Dermis microvascular lymphatic vessel endothelial cell (primary cell): ENCODE measurements around the gene SPATA6. TPM values are rescaled to one million over a fixed set of nuclear protein-coding genes. Genes with fewer than 3 reads are reported as not detected.
"Not testable (repeated sequence)": the region's sequence is repeated elsewhere in the genome, so short reads cannot be mapped to it uniquely, and the experiment has no call there.

Source experiments
- DNase-seq, 2 donors: peaks; one replicate each; pipeline versions ENCODE4 v3.0.0 to v3.0.0-alpha.2; 2010; ENCODE audit warnings: low read depth in 2 of 2
- total RNA-seq: library from RNA; depleted of rRNA; stranded (reverse); fragments of >200 nt; gene quantifications from 2 replicates; pipeline ENCODE4 v1.2.1, GENCODE V29; 2014

Gene SPATA6
- total RNA-seq, 1 donor from 2014 or later = 0.90 TPM

DNA sequence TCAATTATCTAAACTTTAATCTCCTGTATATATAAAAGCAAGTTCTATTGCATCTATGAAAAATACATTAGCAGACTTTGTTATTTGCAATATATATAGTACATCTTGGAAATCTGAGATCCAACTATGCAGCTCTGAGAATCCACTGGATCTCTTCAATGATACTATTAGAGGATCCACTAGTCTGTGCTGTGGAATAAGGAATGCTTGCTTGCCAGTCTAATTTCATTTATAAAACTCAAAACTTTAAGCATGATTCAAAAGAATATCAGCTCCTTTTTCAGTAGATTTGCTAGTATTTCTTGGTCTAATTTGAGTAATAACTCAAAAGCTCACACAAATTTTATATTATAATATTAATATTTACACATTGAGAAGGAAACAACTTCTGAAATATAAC is 115.1 kb downstream of the SPATA6 start:
- DNase-seq = no peak

GRCh38 chr1:48344373-48344772 is 127.6 kb downstream of the SPATA6 start:
- no peak for DNase-seq

GRCh38 chr1:48341221-48341620 is 130.8 kb downstream of the SPATA6 start:
- DNase-seq = no peak

DNA sequence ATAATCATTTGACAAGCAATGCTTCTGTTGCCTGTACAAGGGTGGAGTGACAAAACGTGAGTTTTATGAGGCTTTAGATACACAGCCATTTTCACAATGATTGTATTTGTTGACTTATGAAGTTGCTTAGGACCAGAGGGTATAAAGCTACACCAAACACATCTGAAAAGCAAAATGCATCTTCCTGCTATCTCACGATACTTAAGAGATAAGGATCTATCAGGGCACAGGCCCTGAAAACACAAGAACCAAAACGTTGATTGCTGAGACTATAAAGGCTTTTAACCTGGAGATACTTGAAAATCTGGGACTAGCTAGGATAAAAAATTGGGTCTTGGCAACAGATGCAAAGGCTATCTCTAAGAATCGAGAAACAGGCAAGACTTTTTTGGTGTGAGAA is 133.7 kb downstream of the SPATA6 start:
- DNase-seq = no peak

GRCh38 chr1:48333316-48333715 is 138.7 kb downstream of the SPATA6 start:
- no peak for DNase-seq

- no peak for DNase-seq
Measured at GRCh38 chr1:48332115-48332514, 139.9 kb downstream of the SPATA6 start.

DNA sequence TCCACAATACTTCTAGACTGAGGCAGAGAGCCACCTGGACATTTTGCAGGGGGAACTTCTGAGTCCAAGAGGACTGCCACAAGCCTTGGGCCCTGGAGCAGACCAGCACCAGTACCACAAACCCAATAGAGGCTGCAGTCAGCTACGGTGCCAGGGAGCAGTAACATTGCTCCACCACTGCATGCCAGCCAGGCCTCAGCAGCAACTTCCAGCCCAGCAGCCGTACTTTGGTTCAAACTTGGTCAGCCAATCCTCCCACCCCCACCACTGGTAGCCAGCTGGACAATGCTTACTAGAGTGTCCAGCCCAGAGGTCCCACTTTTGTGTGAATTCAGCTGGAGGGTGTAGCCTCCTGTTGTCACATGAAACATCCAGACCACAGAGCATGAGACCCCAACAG is 142.1 kb downstream of the SPATA6 start:
- no peak for DNase-seq

DNA sequence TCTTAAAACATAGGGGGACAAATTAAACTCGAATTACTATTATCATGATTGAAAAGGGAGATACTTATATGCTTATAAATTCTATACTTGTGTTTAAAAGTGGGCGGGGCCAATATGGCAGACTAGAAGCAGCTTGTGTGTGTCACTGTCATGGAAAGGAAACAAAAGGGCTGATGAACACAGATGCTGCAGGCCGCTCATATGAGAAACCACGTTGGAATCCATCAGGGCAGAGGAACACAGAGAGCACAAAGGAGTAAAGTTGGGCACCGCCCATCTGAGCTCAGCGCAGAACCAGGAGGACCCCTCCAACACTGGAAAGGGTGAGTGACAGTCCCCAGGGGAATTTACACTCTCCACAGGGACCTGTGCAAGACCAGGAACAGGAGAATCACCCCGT is 142.5 kb downstream of the SPATA6 start:
- DNase-seq = no peak

GRCh38 chr1:48311829-48312228 is 160.2 kb downstream of the SPATA6 start:
- DNase-seq = not testable (repeated sequence)

GRCh38 chr1:48309564-48310082 is 162.4 kb downstream of the SPATA6 start:
- no peak for DNase-seq

GRCh38 chr1:48302652-48303051 is 169.4 kb downstream of the SPATA6 start:
- no peak for DNase-seq

- no peak for DNase-seq
Measured at GRCh38 chr1:48294656-48295055, 177.3 kb downstream of the SPATA6 start.

- DNase-seq = not testable (repeated sequence)
Measured at GRCh38 chr1:48294094-48294493, 177.9 kb downstream of the SPATA6 start.

DNA sequence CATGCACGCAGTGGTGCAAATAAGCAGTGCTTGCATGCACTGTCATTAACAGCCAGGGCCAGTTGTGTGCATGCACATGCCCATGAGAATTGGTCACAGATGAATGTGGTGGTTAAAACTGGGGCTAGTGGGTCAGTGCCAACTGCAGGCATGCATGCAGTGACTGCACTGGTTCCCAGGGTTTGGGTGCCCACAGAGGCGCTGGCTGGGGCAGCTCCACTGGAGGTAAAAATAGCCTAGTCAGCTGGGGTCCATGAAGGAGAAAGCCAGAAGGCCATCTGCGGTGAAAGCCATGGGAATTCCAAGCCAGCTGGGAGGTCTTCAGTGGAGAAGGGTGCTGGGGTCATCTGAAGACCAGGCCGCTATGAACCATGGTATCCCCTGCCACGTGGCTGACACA is 179.3 kb downstream of the SPATA6 start:
- no peak for DNase-seq

- no peak for DNase-seq
Measured at GRCh38 chr1:48291421-48291820, 180.6 kb downstream of the SPATA6 start.

DNA sequence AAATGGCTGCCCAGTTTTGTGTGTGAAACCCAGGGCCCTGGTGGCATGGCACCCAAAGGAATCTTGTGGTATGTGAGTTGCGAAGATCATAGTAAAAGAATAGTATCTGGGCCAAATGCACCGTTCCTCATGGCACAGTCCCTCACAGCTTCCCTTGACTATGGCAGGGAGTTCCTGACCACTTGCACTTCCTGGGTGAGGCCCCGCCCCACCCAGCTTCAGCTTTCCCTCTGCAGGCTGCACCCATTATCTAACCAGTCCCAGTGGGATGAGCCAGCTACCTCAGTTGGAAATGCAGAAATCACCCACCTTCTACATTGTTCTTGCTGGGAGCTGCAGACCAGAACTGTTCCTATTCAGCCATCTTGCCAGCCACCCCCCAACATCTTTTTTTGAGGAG is 186.5 kb downstream of the SPATA6 start:
- no peak for DNase-seq

DNA sequence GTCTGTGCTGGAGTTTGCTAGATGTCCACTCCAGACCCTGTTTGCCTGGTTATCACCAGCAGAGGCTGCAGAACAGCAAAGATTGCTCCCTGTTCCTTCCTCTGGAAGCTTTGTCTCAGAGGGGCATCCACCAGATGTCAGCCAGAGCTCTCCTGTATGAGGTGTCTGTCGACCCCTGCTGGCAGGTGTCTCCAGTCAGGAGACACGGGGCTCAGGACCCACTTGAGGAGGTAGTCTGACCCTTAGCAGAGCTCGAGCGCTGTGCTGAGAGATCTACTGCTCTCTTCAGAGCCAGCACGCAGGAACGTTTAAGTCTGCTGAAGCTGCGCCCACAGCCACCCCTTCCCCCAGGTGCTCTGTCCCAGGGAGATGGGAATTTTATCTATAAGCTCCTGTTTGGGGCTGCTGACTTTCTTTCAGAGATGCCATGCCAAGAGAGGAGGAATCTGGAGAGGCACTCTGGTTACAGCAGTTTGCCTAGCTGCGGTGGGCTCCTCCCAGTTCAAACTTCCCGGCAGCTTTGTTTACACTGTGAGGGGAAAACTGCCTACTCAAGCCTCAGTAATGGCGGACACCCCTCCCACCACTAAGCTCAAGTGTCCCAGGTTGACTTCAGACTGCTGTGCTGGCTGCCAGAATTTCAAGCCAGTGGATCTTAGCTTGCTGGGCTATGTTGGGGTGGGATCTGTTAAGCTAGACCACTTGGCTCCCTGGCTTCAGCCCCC is 187.1 kb downstream of the SPATA6 start:
- DNase-seq = not testable (repeated sequence)

GRCh38 chr1:48282329-48282728 is 189.7 kb downstream of the SPATA6 start:
- not testable (repeated sequence) for DNase-seq

DNA sequence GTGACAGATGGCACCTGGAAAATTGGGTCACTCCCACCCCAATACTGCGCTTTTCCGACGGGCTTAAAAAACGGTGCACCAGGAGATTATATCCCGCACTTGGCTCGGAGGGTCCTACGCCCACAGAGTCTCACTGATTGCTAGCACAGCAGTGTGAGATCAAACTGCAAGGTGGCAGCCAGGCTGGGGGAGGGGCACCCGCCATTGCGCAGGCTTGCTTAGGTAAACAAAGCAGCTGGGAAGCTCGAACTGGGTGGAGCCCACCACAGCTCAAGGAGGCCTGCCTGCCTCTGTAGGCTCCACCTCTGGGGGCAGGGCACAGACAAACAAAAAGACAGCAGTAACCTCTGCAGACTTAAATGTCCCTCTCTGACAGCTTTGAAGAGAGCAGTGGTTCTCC is 194.6 kb downstream of the SPATA6 start:
- not testable (repeated sequence) for DNase-seq

DNA sequence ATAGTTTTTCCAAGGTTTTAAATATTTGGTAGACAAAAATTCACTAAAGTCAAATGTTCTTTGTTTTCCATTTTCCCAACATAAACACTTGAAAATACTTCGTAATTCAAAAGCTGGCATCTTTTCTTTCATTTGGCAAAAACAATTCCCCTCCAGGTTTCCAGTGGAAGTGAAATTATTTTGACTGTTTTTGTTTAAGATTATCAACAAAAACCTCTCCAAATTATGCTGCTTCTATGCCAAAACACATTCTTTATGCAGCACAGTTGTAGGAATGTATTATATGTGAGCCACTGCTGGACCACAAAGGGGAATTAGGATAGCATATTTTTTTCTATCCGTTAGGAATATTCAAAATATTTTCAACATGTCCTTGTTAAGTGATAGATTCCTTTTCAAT is 205.4 kb downstream of the SPATA6 start:
- DNase-seq = no peak

- DNase-seq = no peak
Measured at GRCh38 chr1:48263041-48263440, 209.0 kb downstream of the SPATA6 start.

DNA sequence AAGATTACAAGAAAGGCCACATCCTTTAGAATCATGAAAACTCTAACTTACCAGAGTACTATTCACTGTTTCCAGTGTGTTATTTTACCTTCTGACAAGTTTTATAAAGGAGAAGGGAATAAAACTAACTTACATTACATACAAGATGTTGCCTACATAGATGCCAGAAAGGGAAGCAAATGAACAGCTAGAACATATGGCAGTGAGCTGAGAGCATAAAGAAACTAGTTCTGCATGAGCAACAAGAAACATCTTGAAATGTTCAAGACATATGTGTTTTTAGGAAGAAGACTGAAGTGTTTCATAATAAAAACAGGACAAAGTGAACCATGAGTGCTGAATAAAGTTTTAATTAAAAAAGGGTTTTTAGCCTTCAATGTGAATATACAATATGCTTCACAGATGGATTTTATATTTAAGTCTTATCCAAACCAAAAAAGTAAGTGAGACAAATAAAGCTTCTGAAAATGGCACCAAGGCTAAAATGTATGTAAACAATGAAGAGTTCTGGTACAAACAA is 210.1 kb downstream of the SPATA6 start:
- no peak for DNase-seq

DNA sequence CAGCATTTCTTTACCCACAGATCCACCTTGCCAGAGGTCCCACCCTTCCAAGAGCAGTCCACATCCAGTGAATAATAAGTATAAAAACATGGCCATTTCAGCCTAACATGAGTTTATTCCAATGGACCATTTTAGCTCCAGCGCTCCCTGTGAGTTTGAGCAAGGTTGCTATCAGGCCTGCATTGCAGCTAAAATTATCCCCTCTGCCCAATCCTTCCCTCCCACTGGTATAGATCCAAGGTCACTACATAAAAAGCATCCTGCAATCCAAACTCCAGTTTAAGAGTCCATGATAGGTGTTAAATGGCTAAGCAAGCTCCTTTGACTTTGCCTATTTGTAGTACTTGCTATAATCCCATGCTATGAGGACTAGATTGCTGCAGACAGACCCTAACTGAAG is 213.9 kb downstream of the SPATA6 start:
- no peak for DNase-seq
